Activated CD4-positive, alpha-beta memory T cell treated with anti-CD3 and anti-CD28 coated beads for 36 hours (primary cell): ENCODE results near the gene METTL21A. TPM values are rescaled to one million over a fixed set of nuclear protein-coding genes. Genes with fewer than 3 reads are reported as not detected.
"Not testable (repeated sequence)": the region's sequence is repeated elsewhere in the genome, so short reads cannot be mapped to it uniquely, and the experiment has no call there.

ENCODE experiments used
- CTCF ChIA-PET: fragments of 350-600 bp; sonication (Branson Sonifier 250); formaldehyde crosslinking; loops from one replicate; lab custom pipeline; 2021; ENCODE audit warnings: antibody characterized with exemption, inconsistent platforms; lab: Charles Lee
- POLR2A ChIA-PET: fragments of 350-600 bp; sonication (Branson Sonifier 250); formaldehyde crosslinking; loops from one replicate; lab custom pipeline; 2021; ENCODE audit warnings: antibody characterized with exemption; lab: Charles Lee
- DNase-seq: peaks from one replicate; pipeline ENCODE4 v3.0.0-alpha.2; 2020
- H3K27ac Mint-ChIP-seq: one replicate; pipeline ENCODE4 v1.8.0; 2021; ENCODE audit warnings: mixed read lengths
- H3K27me3 Mint-ChIP-seq: one replicate; pipeline ENCODE4 v1.8.0; 2021; ENCODE audit warnings: mixed read lengths
- H3K36me3 Mint-ChIP-seq: one replicate; pipeline ENCODE4 v1.8.0; 2021; ENCODE audit warnings: mixed read lengths
- H3K4me1 Mint-ChIP-seq: one replicate; pipeline ENCODE4 v1.8.0; 2021; ENCODE audit warnings: low read depth, mixed read lengths
- H3K4me3 Mint-ChIP-seq: one replicate; pipeline ENCODE4 v1.8.0; 2021; ENCODE audit warnings: mild to moderate bottlenecking, mixed read lengths
- H3K9me3 Mint-ChIP-seq: one replicate; pipeline ENCODE4 v1.8.0; 2021; ENCODE audit warnings: mixed read lengths
- intact Hi-C: fragments of 100-400 bp; cut with micrococcal nuclease; formaldehyde crosslinking; loops from one replicate; pipeline ENCODE4 v1.15.1; 2023
- total RNA-seq, 2 experiments: library from RNA; stranded (reverse); gene quantifications; one replicate each; pipeline ENCODE4 v1.2.3, GENCODE V29; 2021

METTL21A gene
- total RNA-seq, 2 experiments from 2014 or later = 21.2 to 22.9 TPM

GRCh38 chr2:207640661-207641060, 15.5 kb upstream of the METTL21A start:
- H3K27ac Mint-ChIP-seq = no peak overlapping the region
- peaks cover 6% of the 10 kb centered on the region for H3K36me3 Mint-ChIP-seq
- CTCF ChIA-PET = interaction anchor here (0.6 kb wide), 1 partner anchor 25 kb away, joined by 3 read pairs; no protein-coding TSS in a partner anchor
- peaks cover 11% of the 10 kb centered on the region for H3K27me3 Mint-ChIP-seq
- no peak overlapping the region for H3K4me3 Mint-ChIP-seq
- H3K9me3 Mint-ChIP-seq = peaks cover 11% of the 10 kb centered on the region
- intact Hi-C loops = no loop called here
- POLR2A ChIA-PET = no interaction called here
- no peak for DNase-seq
- no peaks in the 10 kb centered on the region for H3K4me1 Mint-ChIP-seq

GRCh38 chr2:207640160-207640559, 15.0 kb upstream of the METTL21A start:
- Mint-ChIP-seq H3K4me1 (no peaks in the 10 kb centered on the region), H3K9me3 (peaks cover 11% of the 10 kb centered on the region), H3K27ac (no peak overlapping the region), H3K4me3 (no peak overlapping the region), H3K27me3 (peaks cover 11% of the 10 kb centered on the region), H3K36me3 (peaks cover 6% of the 10 kb centered on the region)
- ChIA-PET POLR2A (no interaction called here), CTCF (no interaction called here)
- intact Hi-C loops = no loop called here
- no peak for DNase-seq

GRCh38 chr2:207639288-207639687, 14.1 kb upstream of the METTL21A start:
- H3K9me3 Mint-ChIP-seq = peaks cover 11% of the 10 kb centered on the region
- POLR2A ChIA-PET = not testable (repeated sequence)

GRCh38 chr2:207635468-207636200, 10.4 kb upstream of the METTL21A start:
- POLR2A ChIA-PET = no interaction called here
- peaks cover 7% of the 10 kb centered on the region for H3K4me1 Mint-ChIP-seq
- CTCF ChIA-PET = interaction anchor here (0.7 kb wide), 1 partner anchor 10 kb away, joined by 3 read pairs; no protein-coding TSS in a partner anchor
- H3K4me3 Mint-ChIP-seq = no peak overlapping the region
- DNase-seq = no peak
- H3K9me3 Mint-ChIP-seq = peaks cover 6% of the 10 kb centered on the region
- H3K27me3 Mint-ChIP-seq = peaks cover 2% of the 10 kb centered on the region
- intact Hi-C loops = no loop called here
- no peaks in the 10 kb centered on the region for H3K36me3 Mint-ChIP-seq
- H3K27ac Mint-ChIP-seq = no peak overlapping the region

More at GRCh38 chr2:207639288-207639687, 14.1 kb upstream of the METTL21A start:
- CTCF ChIA-PET = interaction anchor here (0.7 kb wide), 1 partner anchor 18 kb away, joined by 3 read pairs; no protein-coding TSS in a partner anchor
- H3K27me3 Mint-ChIP-seq = peaks cover 11% of the 10 kb centered on the region
- H3K4me1 Mint-ChIP-seq, H3K36me3 Mint-ChIP-seq, DNase-seq, intact Hi-C loops, H3K27ac Mint-ChIP-seq, H3K4me3 Mint-ChIP-seq: not testable (repeated sequence)

- Mint-ChIP-seq H3K36me3 (no peaks in the 10 kb centered on the region), H3K27me3 (no peaks in the 10 kb centered on the region), H3K4me1 (peaks cover 7% of the 10 kb centered on the region)
Observed at GRCh38 chr2:207633686-207634085, 8.5 kb upstream of the METTL21A start.

GRCh38 chr2:207632575-207633493, 7.6 kb upstream of the METTL21A start:
- ChIA-PET POLR2A (no interaction called here), CTCF (interaction anchor here (2.1 kb wide), 1 partner anchor 408 kb away, joined by 9 read pairs; no protein-coding TSS in a partner anchor)
- Mint-ChIP-seq H3K27me3 (no peaks in the 10 kb centered on the region), H3K27ac (no peak overlapping the region), H3K36me3 (no peaks in the 10 kb centered on the region), H3K4me3 (no peak overlapping the region), H3K9me3 (no peaks in the 10 kb centered on the region), H3K4me1 (peaks cover 7% of the 10 kb centered on the region)
- intact Hi-C loops = no loop called here
- peak; percentile 40 for DNase-seq

More at GRCh38 chr2:207633686-207634085, 8.5 kb upstream of the METTL21A start:
- Mint-ChIP-seq H3K27ac (no peak overlapping the region), H3K9me3 (no peaks in the 10 kb centered on the region), H3K4me3 (no peak overlapping the region)
- DNase-seq = no peak
- intact Hi-C loops = no loop called here
- CTCF ChIA-PET = interaction anchor here (2.1 kb wide), 1 partner anchor 407 kb away, joined by 9 read pairs; no protein-coding TSS in a partner anchor
- POLR2A ChIA-PET = no interaction called here

- intact Hi-C loops = no loop called here
- Mint-ChIP-seq H3K4me1 (peaks cover 21% of the 10 kb centered on the region), H3K9me3 (no peaks in the 10 kb centered on the region), H3K27me3 (no peaks in the 10 kb centered on the region), H3K27ac (no peak overlapping the region), H3K4me3 (no peak overlapping the region), H3K36me3 (no peaks in the 10 kb centered on the region)
- ChIA-PET POLR2A (no interaction called here), CTCF (no interaction called here)
- no peak for DNase-seq
Observed at GRCh38 chr2:207630491-207630890, 5.3 kb upstream of the METTL21A start.

GRCh38 chr2:207629553-207629952, 4.4 kb upstream of the METTL21A start:
- intact Hi-C loops = loop anchor here (10.0 kb wide), 2 partner anchors 295 to 1545 kb away; partner anchors contain the start of gene INO80D
- peaks cover 21% of the 10 kb centered on the region for H3K4me1 Mint-ChIP-seq
- no peak overlapping the region for H3K27ac Mint-ChIP-seq
- DNase-seq = no peak
- POLR2A ChIA-PET = no interaction called here
- no peaks in the 10 kb centered on the region for H3K36me3 Mint-ChIP-seq
- CTCF ChIA-PET = no interaction called here
- no peaks in the 10 kb centered on the region for H3K27me3 Mint-ChIP-seq
- no peak overlapping the region for H3K4me3 Mint-ChIP-seq
- no peaks in the 10 kb centered on the region for H3K9me3 Mint-ChIP-seq

- H3K4me1 Mint-ChIP-seq = peaks cover 54% of the 10 kb centered on the region
- ChIA-PET CTCF (interaction anchor here (0.6 to 4.2 kb wide), 10 partner anchors 13 to 416 kb away, joined by 3 to 27 read pairs (median 9); partner anchors contain the start of genes CCNYL1, CREB1 and FZD5), POLR2A (interaction anchor here (0.8 to 3.7 kb wide), 7 partner anchors 87 to 459 kb away, joined by 3 to 38 read pairs (median 7); partner anchors contain the start of genes CCNYL1, CREB1 and PLEKHM3)
- peak; percentile 80 for DNase-seq
- H3K27ac Mint-ChIP-seq = peak overlapping the region; percentile 84
- H3K27me3 Mint-ChIP-seq = no peaks in the 10 kb centered on the region
- H3K36me3 Mint-ChIP-seq = peaks cover 37% of the 10 kb centered on the region
- intact Hi-C loops = loop anchor here (1.0 to 10.0 kb wide), 9 partner anchors 22 to 1540 kb away; partner anchors contain the start of genes CCNYL1, FZD5, INO80D and KLF7
- H3K4me3 Mint-ChIP-seq = peak overlapping the region; percentile 83
- no peaks in the 10 kb centered on the region for H3K9me3 Mint-ChIP-seq
Observed at GRCh38 chr2:207624185-207625013, 795 bp downstream of the METTL21A start.

- intact Hi-C loops = loop anchor here (5.0 to 10.0 kb wide), 3 partner anchors 287 to 1537 kb away; partner anchors contain the start of genes INO80D and KLF7
- no peak for DNase-seq
- Mint-ChIP-seq H3K36me3 (peaks cover 53% of the 10 kb centered on the region), H3K4me3 (no peak overlapping the region), H3K4me1 (peaks cover 47% of the 10 kb centered on the region), H3K27me3 (no peaks in the 10 kb centered on the region), H3K9me3 (no peaks in the 10 kb centered on the region), H3K27ac (peak overlapping the region; percentile 50)
- CTCF ChIA-PET = interaction anchor here (0.5 kb wide), 1 partner anchor 17 kb away, joined by 3 read pairs; no protein-coding TSS in a partner anchor
- POLR2A ChIA-PET = interaction anchor here (1.1 kb wide), 1 partner anchor 92 kb away, joined by 3 read pairs; the partner anchor contains the start of gene CREB1
Observed at GRCh38 chr2:207621501-207622039, 3.6 kb downstream of the METTL21A start.
